ENCODE measurements around the gene TSC22D1. TPM values are rescaled to one million over a fixed set of nuclear protein-coding genes. Genes with fewer than 3 reads are reported as not detected.
"Not testable (repeated sequence)": the region's sequence is repeated elsewhere in the genome, so short reads cannot be mapped to it uniquely, and the experiment has no call there.

The TSC22D1 gene
- total RNA-seq = 8.1 TPM in 2 replicates

DNA sequence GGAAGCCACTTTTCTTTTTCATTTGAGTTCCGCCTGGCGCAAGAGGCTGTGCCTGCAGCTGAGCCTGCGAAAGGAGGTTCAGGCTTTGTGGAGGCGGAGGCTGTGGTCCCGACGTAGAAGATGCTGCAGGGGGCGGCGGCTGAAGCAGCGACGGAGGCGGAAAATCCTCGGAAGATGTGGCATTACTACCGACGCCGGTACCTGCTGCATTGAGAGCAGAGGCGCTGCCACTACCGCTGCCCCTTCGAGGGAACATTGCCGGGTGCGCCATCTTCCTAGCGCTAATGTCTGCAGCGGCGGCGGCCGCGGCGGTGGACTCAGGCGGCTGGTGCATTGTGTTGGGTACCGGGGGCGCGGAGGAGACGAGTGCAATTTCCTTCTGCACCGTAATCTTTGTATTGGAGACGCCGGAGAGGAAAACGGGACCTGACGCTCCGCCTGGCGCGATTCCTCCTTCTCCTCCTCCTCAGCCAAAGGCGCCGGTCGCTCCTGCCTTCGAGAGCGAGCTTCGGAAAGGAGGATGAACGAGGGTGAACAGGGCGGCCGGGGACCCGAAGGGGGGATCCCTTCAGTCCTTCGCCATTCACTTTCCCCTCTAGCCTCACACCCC, at the start of gene TSC22D1:
TSS of gene TSC22D1 (minus strand) at position 590 of the 610 bp plus-strand sequence. CDS start at position 334, 256 bp downstream.
- intact Hi-C loops (cut with micrococcal nuclease) = loop anchor here (2.0 to 5.0 kb wide), 9 partner anchors 243 to 1584 kb away; partner anchors contain the start of genes EPSTI1, SLC25A30 and ZC3H13

DNA sequence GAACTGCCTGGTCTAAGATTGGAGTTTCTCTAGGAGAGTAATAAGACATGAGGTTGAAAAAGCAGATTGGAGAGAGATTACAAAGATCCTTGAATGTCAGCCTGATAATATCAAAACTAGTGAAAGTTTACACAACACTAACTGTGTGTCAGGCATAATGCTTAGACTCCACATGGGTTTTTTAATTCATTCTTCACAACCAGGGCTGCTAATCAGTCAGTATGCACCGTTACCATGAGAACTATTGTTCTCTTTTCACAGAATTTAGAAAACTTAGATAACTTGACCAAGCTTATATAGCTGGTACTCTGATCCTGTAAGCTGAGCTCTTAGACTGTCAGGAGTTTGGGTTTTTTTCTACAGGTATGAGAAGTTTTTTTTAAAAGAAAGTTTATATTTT, 46.6 kb upstream of the TSC22D1 start:
- intact Hi-C loops (cut with micrococcal nuclease) = no loop called here

DNA sequence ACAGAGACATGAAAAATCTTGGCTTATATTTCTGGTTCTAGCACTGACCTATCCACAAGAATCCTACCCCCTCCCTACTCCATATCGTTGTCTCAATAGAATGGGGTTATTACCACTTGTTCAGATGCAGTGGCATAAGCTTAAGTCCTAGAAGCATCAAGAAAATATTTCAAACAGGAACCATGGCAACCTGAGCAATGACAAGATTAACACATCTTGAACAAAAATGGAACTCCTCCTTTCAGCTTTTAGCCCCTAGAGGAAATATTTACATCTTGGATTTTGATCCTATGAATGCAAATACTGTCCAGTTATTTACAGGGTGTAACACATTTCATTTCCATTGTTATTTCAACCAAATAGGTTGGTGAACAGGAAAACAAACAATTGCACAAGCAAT, 46.1 kb upstream of the TSC22D1 start:
- intact Hi-C loops (cut with micrococcal nuclease) = no loop called here

DNA sequence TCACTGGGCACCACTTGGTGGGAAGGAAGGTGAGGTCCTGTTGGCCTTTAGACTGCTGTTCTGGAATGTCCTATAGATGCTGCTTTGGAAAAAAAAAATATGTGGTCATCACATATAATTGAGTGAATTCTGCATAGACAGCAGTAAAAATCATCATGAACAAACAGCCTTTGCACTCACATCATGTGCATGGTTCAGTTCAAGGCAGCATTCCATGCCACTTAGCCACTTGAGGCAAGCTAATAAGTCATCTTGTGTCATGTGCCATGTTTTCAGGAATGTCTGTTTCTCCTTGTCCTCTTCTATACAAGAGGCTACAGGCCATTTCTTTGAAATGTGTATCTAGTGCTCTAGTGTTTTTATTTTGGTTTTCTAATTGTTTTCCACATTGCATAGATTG, 43.9 kb upstream of the TSC22D1 start:
- intact Hi-C loops (cut with micrococcal nuclease) = no loop called here

DNA sequence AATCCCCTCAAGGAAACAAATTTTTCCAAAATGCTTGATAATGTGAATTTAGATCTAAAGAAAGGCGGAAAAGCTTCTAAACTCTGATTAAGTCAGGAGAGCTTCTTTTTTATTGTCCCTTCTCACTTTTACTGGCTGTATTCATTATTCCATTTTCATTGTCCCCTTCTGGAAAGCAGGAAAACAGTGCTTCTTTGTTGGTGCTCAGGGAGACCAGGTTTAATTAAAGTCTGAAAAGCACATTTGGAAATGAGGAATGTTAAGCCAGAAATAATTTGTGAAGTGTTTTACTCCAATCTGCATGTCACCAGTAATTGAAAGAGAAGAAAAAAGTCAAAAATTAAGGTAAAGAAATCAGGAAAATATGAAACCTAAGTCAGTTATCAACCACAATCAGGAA, 43.5 kb upstream of the TSC22D1 start:
- intact Hi-C loops (cut with micrococcal nuclease) = no loop called here

DNA sequence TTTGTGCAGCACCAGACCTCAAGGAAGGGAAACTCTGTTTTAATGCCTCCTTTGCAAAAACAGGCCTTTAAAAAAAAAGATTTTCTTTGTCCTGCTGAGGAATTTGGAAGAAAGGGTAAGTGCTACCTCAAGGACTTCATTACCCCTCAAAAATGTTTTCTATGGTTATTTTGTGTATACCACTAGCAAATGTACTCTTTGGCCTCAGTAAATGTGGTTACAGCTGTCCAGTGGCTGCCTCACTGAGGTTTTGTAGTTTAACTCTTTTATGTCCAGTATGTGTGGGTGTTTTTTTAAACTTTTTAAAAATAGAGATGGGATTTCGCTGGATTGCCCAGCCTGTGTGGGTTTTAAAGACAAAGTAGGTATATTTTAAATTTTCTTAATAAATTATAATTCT, 42.2 kb upstream of the TSC22D1 start:
- intact Hi-C loops (cut with micrococcal nuclease) = no loop called here

DNA sequence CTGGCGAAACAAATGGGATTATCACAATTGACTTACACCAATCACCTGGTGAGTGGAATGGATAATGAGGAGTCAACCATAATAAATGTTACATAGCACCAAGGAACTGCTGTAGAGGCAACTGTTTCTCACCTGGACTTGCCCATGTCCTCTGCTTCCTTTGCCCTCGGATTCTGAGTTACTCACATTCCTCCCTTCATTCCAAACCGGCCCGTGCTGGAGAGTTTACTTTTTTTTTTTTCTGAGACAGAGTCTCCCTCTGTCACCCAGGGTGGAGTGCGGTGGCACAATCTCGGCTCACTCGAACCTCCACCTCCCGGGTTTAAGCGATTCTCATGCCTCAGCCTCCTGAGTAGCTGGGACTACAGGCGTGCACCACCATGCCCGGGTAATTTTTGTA, 41.5 kb upstream of the TSC22D1 start:
- intact Hi-C loops (cut with micrococcal nuclease) = no loop called here

DNA sequence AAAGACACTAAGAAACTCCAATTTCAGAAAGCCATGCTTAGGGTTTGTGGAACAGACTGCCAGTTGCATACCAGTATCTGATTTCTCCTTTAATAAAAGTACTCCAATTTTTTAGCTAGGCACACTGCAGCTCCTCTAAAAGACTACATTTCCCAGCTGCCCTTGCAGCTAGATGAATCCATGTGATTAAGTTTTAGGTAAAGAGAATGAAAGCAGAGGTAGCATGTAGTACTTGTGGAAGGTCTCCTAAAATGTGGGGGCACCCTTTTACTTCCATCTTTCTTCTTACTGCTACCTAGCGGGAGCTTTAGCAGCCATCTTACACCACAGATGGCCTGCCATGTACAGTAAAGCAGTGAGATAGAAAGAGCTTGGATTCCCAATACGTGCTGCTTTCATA, 33.0 kb upstream of the TSC22D1 start:
- intact Hi-C loops (cut with micrococcal nuclease) = no loop called here

DNA sequence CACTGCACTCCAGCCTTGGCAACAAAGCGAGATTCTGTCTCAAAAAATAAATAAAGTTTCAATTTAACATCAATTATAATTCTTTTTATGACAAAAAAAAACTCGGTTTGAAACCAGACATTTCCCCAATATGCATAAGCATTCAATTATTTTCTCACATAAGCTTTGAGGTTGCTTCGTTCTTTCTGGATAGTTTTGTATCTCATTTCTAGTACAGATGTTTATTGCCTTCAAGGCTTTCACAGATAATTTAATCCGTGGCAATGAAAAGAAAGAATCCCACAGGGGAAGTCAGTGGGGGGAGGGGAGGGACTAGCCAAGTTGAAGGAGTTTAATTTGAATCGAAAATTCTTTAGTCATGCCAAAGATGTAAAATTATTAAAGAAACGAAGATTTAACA, 29.6 kb upstream of the TSC22D1 start:
- intact Hi-C loops (cut with micrococcal nuclease) = no loop called here

DNA sequence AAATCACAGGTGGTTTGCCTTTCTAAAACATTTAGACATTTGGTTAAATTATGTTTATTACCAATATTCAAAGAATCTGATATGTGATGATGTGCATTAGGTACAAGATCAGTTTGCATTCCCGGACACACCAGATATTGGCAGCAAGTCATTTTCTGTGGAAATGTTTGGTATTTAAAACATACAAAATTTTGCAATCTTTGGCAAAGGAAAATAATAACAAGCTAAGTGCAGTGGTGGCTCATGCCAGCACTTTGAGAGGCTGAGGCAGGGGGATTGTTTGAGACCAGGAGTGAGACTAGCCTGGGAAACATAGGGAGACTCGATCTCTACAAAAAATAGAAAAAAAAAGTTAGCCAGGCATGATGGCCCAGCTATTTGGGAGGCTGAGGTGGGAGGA, 29.1 kb upstream of the TSC22D1 start:
- intact Hi-C loops (cut with micrococcal nuclease) = no loop called here

DNA sequence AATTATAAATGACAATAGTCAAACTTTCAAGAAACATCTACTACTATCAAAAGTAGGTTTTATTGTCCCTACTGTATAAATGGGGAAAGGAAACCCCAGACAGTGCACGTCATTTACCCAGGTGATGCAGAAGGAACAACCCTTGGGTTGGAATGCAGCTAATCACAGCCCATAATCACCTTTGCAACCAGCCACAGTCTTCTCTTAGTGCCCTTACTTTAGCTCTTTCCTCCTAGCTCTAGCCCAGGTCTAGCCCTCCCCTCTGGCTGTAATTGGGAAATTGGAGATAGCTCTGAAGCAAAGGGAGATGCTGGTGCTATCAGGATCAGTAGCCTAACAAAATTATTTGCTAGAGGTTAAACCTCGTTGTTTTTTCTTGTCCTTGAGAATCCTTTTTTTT, 25.5 kb upstream of the TSC22D1 start:
- intact Hi-C loops (cut with micrococcal nuclease) = no loop called here

DNA sequence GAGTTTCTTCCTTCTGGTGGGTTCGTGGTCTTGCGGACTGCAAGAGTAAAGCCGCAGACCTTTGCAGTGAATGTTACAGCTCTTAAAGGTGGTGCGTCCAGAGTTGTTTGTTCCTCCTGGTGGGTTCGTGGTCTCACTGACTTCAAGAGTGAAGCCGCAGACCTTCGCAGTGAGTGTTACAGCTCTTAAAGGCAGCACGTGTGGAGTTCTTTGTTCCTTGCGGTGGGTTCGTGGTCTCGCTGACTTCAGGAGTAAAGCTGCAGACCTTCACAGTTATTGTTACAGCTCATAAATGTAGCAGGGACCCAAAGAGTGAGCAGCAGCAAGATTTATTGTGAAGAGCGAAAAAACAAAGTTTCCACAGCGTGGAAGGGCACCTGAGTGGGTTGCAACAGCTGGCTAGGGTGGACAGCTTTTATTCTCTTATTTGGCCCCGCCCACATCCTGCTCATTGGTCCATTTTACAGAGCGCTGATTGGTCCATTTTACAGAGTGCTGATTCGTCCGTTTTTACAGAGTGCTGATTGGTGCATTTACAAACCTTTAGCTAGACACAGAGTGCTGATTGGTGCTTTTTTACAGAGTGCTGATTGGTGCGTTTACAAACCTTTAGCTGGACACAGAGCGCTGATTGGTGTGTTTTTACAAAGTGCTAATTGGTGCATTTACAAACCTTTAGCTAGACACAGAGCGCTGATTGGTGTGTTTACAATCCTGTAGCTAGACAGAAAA, 17.9 kb upstream of the TSC22D1 start:
- intact Hi-C loops (cut with micrococcal nuclease) = not testable (repeated sequence)

DNA sequence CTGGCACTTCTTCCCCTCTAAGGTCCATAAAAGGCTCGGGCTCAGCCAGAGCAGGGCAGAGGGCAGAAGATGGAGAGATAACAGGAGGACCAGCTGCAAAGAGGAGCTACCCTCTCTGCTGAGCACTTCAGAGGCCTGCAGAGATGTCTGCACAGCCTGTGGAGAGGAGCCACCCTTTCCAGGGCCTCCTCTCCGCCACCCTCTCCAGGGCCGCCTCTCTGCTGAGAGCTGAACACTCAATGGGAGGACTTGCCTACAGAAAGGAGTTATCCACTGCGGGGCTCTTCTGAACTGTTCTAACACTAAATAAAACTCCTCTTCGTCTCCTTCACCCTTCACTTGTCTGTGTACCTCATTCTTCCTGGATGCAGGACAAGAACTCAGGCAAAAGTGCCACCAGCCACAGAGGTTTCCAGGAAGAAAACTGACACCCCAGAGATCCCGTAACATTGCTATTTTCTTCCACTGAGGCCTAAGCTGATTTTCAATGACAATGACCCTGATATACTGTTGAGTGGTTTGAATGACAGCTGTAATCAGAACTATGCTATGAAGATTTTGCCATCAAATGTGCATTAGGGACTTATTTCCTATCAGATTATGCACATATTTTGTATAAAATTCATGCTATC, 16.2 kb upstream of the TSC22D1 start:
- intact Hi-C loops (cut with micrococcal nuclease) = no loop called here

DNA sequence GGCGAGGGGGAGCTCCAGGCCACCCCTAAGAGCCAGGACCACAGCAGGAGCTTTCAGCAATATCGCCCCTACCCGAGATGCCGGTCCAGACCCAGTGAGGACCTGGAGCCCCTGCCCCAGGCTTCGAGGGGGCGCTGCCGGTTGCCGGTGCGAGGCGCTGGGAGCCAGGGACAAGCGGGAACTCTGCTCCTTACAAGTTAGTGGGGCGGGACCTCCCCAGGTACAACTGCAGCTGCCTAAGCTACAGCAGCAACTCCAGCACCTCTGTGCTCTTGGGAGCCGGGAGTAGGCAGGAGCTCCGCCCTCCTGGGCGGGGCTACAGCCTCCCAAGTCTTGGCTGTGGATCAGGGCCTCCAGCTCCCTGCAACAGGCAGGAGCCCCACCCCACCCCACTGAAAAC, 15.2 kb upstream of the TSC22D1 start:
- intact Hi-C loops (cut with micrococcal nuclease) = no loop called here

DNA sequence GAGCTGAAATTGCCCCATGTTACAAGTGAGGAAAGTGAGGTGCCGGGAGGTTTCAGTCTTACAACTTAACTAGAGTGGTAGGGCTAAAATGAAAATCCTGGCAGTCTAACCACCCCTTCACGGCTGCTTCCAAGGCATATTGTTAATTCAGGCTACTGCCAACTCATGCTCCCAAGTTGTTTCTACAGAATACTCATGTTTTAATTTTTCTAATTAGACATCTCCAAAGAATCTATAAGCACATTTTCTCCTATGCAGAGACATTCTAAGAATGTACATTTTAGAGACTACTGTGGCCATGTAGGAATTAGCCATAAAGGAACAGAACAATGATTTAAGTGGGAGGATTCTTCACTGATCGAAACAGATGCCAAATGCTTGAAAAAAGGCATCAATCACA, 7.0 kb upstream of the TSC22D1 start:
- intact Hi-C loops (cut with micrococcal nuclease) = no loop called here

DNA sequence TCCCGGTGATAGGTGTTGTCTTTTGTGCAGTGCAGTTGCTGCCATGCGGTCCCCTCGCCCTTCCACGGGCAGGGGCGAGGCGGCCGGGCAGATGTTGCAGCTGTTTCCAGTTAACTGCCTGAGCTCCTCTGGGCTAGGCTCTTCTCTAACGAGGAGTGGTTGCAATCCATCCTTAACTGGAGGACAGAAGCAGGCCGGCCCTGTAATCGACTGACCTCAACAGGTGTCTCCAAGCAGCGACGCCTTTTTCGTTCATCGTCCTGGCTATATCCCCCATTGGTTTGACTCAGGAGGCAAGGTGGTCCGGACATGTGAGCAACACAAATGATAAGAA, 1.9 kb upstream of the TSC22D1 start:
- intact Hi-C loops (cut with micrococcal nuclease) = loop anchor here (5.0 kb wide), 5 partner anchors 381 to 1586 kb away; partner anchors contain the start of genes EPSTI1, SLC25A30 and ZC3H13

DNA sequence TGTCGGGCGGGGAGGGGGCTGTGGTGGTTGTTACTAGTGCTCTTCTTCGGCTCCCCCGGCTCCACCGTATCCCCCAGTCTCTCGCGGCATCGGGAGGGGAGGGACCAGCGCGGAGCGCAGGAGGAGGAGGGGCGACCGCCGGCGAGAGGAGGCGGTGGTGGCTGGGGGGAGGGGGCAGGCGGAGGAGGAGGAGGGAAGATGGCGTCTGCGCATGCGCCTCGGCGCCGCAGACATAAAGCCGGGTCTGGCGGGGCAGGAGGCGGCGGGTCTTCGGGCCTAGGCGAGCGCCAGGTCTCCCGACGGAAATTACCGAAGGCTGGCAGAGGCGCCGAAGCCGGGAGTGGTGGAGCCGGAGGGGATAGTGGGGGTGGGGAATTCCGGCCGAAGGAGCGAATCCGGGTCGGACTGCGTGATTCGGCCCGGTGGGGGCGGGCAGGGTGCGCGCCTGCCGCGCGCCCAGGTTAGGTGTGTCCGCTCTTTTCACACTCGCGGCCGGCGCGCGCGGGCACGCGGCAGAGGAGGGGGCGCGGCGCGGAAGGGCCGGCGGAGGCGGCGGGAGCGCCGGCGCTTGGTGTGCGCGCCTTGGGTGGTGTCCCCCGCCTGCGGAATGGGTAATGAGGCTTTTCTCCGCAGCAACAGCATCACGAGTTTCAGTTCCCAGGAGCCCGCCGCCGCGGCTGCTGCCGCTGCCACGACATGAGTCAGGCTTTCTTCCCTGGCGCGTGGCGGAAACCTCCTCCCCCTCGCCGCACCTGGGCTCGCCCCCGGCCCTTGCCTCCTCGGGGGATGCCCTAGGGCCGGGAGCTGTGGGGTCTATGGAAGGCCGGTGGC, 1.3 kb upstream of the TSC22D1 start:
- intact Hi-C loops (cut with micrococcal nuclease) = loop anchor here (1.0 to 5.0 kb wide), 20 partner anchors 94 to 1585 kb away; partner anchors contain the start of genes COG3, EPSTI1, GPALPP1 and GTF2F2

DNA sequence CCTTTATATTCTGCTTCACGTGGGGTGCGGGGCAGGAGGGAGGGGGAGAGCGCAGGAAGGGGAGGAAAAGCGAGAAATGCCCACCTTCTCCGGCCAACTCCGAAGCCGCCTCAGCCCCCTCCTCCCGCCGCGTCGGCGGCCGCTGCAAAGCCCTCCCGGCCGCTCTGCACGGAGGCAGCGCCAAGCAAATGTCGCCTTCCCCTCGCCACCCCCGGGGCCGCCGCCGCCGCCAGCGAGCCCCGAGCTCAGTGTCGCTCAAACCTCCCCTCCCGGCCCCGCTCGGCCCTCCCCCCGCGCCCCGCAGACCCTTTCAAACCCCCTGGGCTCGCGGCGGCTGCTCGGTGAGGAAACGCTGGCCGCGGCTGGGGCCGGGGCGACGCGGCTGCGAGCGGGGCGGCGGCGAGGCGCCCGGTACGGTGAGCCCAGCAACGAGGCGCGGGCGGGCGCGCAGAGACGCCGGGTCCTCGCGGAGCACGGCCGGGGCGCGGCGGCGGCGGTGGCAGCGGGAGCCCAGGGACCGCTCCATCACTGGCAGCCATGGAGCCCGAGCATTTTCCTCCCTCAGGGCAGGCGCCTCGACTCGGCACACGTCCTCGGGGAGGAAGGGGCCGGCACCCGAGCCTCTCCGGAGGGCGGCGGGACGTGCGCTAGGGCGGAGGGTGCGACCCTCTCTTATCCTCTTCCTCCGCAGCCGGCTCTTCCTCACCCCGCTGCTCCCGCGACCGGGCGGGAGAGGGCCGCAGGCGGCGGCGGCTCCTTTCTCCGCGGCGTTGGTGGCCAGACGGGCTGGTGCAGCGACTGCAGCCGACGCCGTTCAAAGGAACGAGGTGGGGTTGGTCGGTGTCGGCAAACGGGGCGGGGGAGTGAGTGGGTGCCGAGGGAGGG, 463 bp upstream of the TSC22D1 start:
- intact Hi-C loops (cut with micrococcal nuclease) = loop anchor here (1.0 to 5.0 kb wide), 20 partner anchors 93 to 1584 kb away; partner anchors contain the start of genes COG3, EPSTI1, GPALPP1 and GTF2F2

DNA sequence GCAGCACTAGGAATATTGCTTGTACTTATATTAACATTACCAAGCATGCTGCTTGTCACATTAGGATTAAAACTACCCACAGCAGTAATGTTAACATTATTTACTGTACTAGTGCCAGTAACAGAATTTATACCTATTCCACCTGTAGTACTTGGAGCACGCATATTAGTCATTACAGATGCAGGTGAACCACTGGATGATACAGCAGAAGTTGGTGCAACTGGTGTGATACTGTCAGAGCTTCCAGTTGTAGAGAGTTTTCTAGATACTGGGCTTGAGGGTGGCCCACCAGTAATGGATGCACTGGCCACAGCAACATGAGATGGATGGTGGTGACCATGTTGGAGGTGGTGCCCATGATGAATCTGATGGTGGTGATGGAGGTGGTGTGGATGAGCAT, 1.1 kb downstream of the TSC22D1 start:
- intact Hi-C loops (cut with micrococcal nuclease) = loop anchor here (5.0 kb wide), 5 partner anchors 378 to 1583 kb away; partner anchors contain the start of genes EPSTI1, SLC25A30 and ZC3H13

DNA sequence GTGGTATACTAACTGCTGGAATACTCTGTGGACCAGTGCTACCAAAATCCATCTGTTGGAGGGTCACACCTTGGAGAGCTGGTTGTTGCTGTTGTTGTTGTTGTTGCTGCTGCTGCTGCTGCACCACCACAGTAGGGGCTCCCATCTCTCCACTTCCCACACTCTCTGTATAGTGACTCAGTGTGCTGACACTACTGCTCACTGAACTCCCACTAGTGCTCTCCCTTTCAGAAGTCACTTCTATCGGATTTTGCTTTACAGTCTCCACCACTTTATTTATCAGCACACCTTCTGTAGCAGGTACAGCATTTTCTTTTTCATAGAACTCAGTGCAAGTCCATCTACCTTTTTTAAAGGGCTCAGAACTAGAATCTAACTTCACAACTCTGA, 1.7 kb downstream of the TSC22D1 start:
- intact Hi-C loops (cut with micrococcal nuclease) = no loop called here

Data from T-helper 1 cell treated with Interleukin-12 subunit alpha and Interleukin-12 subunit beta and Interleukin-4 antibody, amounts not matched to agents 30 ng/mL and 1 ng/mL, for 36 hours (primary cell).